ENCODE results near the gene RPRD1B.

DNA sequence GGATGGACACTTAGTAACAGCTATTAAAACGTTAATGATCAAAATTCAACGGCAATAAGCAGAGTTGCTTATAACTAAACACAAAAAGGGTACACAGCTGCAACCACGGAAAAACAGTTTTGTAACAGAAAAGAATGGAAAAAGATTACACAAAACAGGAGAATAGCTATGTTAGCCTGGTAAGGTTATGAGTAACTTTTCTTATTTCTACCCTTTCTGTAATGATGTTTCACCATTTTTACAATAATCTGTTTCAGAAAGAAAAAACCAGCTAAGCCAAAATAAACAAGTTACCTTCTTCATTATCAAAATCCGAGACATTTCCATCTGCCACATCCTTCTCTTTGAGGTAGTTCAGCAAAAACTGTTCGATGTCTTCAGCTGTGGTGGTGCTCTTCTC lies 27.6 kb upstream of the RPRD1B start:
- TF ChIP-seq CTCF (IDR thresholded peaks at IDR 0.05) (no peak), POLR2AphosphoS5 (IDR thresholded peaks at IDR 0.05) (no peak)

Measured in sigmoid colon (tissue), 4 donors.